OCI-LY7 (cell line): ENCODE results near the gene POLE4. TPM values are rescaled to one million over a fixed set of nuclear protein-coding genes. Genes with fewer than 3 reads are reported as not detected.

Experiments
- BruUV-seq: library from RNA; stranded (reverse); fragments of 400-500 nt; replicated peaks from 2 replicates; lab custom pipeline; 2021; lab: Mats Ljungman, UMichigan
- CTCF ChIA-PET: fragments of 300-600 bp; sonication (Branson Sonifier 250); formaldehyde crosslinking; loops from one replicate; lab custom pipeline; 2022; ENCODE audit warnings: antibody characterized with exemption; ENCODE audit not compliant: unreplicated experiment; lab: Charles Lee
- POLR2A ChIA-PET: fragments of 300-600 bp; sonication (Branson Sonifier 250); formaldehyde crosslinking; loops from one replicate; lab custom pipeline; 2022; ENCODE audit warnings: antibody characterized with exemption; lab: Charles Lee
- DNase-seq: peaks from one replicate; pipeline ENCODE4 v3.0.0-alpha.2; 2015; ENCODE audit warnings: low spot score
- H2AFZ ChIP-seq: fragments of 200-600 bp; sonication (generic), shearing (Covaris generic); 2 replicates; pipeline ENCODE4 v1.6.1; 2014; ENCODE audit warnings: mild to moderate bottlenecking, antibody characterized with exemption, low read length, moderate library complexity
- H3K27ac ChIP-seq: fragments of 200-600 bp; sonication (generic); 2 replicates; pipeline ENCODE4 v1.5.1; 2014; ENCODE audit warnings: mixed run types, low read depth, mild to moderate bottlenecking, moderate library complexity, low read length, inconsistent platforms; ENCODE audit not compliant: poor library complexity, severe bottlenecking
- H3K36me3 ChIP-seq: fragments of 200-600 bp; sonication (generic); 2 replicates; pipeline ENCODE4 v1.6.1; 2014; ENCODE audit warnings: mild to moderate bottlenecking, antibody characterized with exemption, low read length, moderate library complexity, mixed read lengths; ENCODE audit not compliant: insufficient read depth
- H3K4me1 ChIP-seq: fragments of 200-600 bp; sonication (generic); 2 replicates; pipeline ENCODE4 v1.5.1; 2014; ENCODE audit warnings: mild to moderate bottlenecking, low read length; ENCODE audit not compliant: insufficient read depth, poor library complexity, severe bottlenecking
- H3K4me2 ChIP-seq: fragments of 200-600 bp; sonication (generic); 2 replicates; pipeline ENCODE4 v1.6.1; 2014; ENCODE audit warnings: mild to moderate bottlenecking, low read length
- H3K4me3 ChIP-seq: fragments of 200-600 bp; sonication (generic); 2 replicates; pipeline ENCODE4 v1.5.1; 2014; ENCODE audit warnings: mild to moderate bottlenecking, low read depth, low read length; ENCODE audit not compliant: poor library complexity, severe bottlenecking
- H3K79me2 ChIP-seq: fragments of 200-600 bp; sonication (generic); 2 replicates; pipeline ENCODE4 v1.6.1; 2016; ENCODE audit warnings: low read depth, mild to moderate bottlenecking, low read length, moderate library complexity, mixed read lengths; ENCODE audit not compliant: insufficient read depth
- H3K9me2 ChIP-seq: fragments of 200-600 bp; sonication (generic); 2 replicates; pipeline ENCODE4 v1.6.1; 2016; ENCODE audit warnings: mild to moderate bottlenecking, low read length, mixed read lengths; ENCODE audit not compliant: insufficient read depth
- H3K9me3 ChIP-seq: fragments of 200-600 bp; sonication (generic); 2 replicates; pipeline ENCODE4 v1.6.1; 2014; ENCODE audit warnings: mild to moderate bottlenecking, mixed run types, low read length, mixed read lengths
- H4K20me1 ChIP-seq: fragments of 200-600 bp; sonication (generic); 2 replicates; pipeline ENCODE4 v1.6.1; 2014; ENCODE audit warnings: mild to moderate bottlenecking, antibody characterized with exemption, low read length, moderate library complexity, mixed read lengths; ENCODE audit not compliant: insufficient read depth
- CTCF ChIP-seq: fragments of 200-600 bp; sonication (generic); conservative IDR thresholded peaks from 2 replicates; pipeline ENCODE4 v1.5.1; 2014; ENCODE audit warnings: mild to moderate bottlenecking, antibody characterized with exemption, low read length, moderate library complexity, mixed read lengths
- EZH2phosphoT487 ChIP-seq: fragments of 200-600 bp; sonication (generic); IDR thresholded peaks from 2 replicates; pipeline ENCODE4 v1.6.1; 2018; ENCODE audit warnings: low read depth, borderline replicate concordance, mild to moderate bottlenecking, mixed run types, antibody characterized with exemption, low read length, moderate library complexity, mixed read lengths
- intact Hi-C: fragments of 100-400 bp; cut with micrococcal nuclease; formaldehyde crosslinking; loops from one replicate; pipeline ENCODE4 v1.10.0; 2022; ENCODE audit not compliant: unreplicated experiment
- total RNA-seq, 2 experiments: library from RNA; depleted of rRNA in 1 of 2; stranded (reverse); fragments of >200 nt in 1 of 2; shearing (Covaris generic) in 1 of 2; gene quantifications; 2 replicates each; pipeline ENCODE4 v1.2.3, GENCODE V29; 2014 to 2022

Gene POLE4
- total RNA-seq, 2 experiments from 2014 or later, result 31.7 to 52.3 TPM

GRCh38 chr2:74924463-74925265 is 33.8 kb upstream of the POLE4 start:
- Histone ChIP-seq H3K4me1 (no peaks in the 10 kb centered on the region), H3K79me2 (no peaks in the 10 kb centered on the region), H3K36me3 (peaks cover under 1% of the 10 kb centered on the region; the same call in 1 of the 2 replicates), H3K4me2 (no peak overlapping the region), H3K9me3 (no peaks in the 10 kb centered on the region), H2AFZ (no peak overlapping the region), H3K9me2 (no peaks in the 10 kb centered on the region), H4K20me1 (no peaks in the 10 kb centered on the region), H3K4me3 (no peak overlapping the region), H3K27ac (no peak overlapping the region)
- no peak for DNase-seq
- ChIA-PET POLR2A (interaction anchor here (0.6 kb wide), 1 partner anchor 213 kb away, joined by 6 read pairs; no protein-coding TSS in a partner anchor), CTCF (no interaction called here)
- no TSS peak for BruUV-seq
- intact Hi-C loops, result loop anchor here (5.0 kb wide), 1 partner anchor 58 kb away; no protein-coding TSS in a partner anchor
- no peak for TF ChIP-seq EZH2phosphoT487
- no peak for TF ChIP-seq CTCF

- ChIA-PET POLR2A (interaction anchor here (1.0 kb wide), 1 partner anchor 690 kb away, joined by 3 read pairs; no protein-coding TSS in a partner anchor), CTCF (no interaction called here)
- Histone ChIP-seq H3K9me3 (no peaks in the 10 kb centered on the region), H4K20me1 (no peaks in the 10 kb centered on the region), H3K4me2 (no peak overlapping the region), H3K27ac (no peak overlapping the region), H3K9me2 (no peaks in the 10 kb centered on the region), H3K79me2 (no peaks in the 10 kb centered on the region), H3K36me3 (peaks cover 8% of the 10 kb centered on the region), H2AFZ (no peak overlapping the region), H3K4me3 (no peak overlapping the region), H3K4me1 (no peaks in the 10 kb centered on the region)
- DNase-seq, result no peak
- no TSS peak for BruUV-seq
- intact Hi-C loops, result no loop called here
- TF ChIP-seq CTCF (no peak), EZH2phosphoT487 (no peak)
Observed at GRCh38 chr2:74925361-74925786, 33.1 kb upstream of the POLE4 start.

DNA sequence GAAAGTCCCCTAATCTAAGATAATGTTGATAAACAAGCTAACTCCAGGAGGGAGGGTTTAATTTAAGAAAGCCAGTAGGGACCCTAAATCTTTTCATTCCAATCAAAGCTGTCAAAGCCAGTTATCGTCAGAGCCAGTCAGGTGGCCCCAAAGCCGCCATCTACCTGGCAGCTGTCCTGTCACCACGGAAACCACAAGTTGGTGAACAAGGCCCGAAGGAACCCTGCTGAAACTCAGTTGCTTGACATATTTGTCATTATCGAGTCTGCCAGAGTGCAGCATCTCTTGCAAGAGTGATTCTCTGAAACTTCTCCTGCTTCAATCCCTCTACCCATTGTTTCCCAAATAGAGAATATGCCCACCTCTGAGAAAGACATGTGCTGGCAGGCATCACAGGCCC is 30.8 kb upstream of the POLE4 start:
- Histone ChIP-seq H3K4me2 (no peak overlapping the region), H3K9me3 (no peaks in the 10 kb centered on the region), H3K4me1 (no peaks in the 10 kb centered on the region), H3K4me3 (no peak overlapping the region), H3K36me3 (peaks cover 15% of the 10 kb centered on the region), H4K20me1 (no peaks in the 10 kb centered on the region), H2AFZ (no peak overlapping the region), H3K9me2 (no peaks in the 10 kb centered on the region), H3K79me2 (no peaks in the 10 kb centered on the region), H3K27ac (no peak overlapping the region)
- POLR2A ChIA-PET, result interaction anchor here (1.3 kb wide), 1 partner anchor 50 kb away, joined by 5 read pairs; no protein-coding TSS in a partner anchor
- intact Hi-C loops, result no loop called here
- no peak for DNase-seq
- CTCF ChIA-PET, result no interaction called here
- BruUV-seq, result no TSS peak
- no peak for TF ChIP-seq EZH2phosphoT487
- TF ChIP-seq CTCF, result no peak
